GM18870 (cell line): ENCODE measurements around the gene F2RL1.
"Not testable (repeated sequence)": the region's sequence is repeated elsewhere in the genome, so short reads cannot be mapped to it uniquely, and the experiment has no call there.

Experiments
- ATAC-seq: cut with Tn5 transposase; IDR thresholded peaks from one replicate; pipeline ENCODE4 v1.9.1; 2021; ENCODE audit warnings: moderate library complexity; ENCODE audit not compliant: unreplicated experiment

Gene F2RL1

DNA sequence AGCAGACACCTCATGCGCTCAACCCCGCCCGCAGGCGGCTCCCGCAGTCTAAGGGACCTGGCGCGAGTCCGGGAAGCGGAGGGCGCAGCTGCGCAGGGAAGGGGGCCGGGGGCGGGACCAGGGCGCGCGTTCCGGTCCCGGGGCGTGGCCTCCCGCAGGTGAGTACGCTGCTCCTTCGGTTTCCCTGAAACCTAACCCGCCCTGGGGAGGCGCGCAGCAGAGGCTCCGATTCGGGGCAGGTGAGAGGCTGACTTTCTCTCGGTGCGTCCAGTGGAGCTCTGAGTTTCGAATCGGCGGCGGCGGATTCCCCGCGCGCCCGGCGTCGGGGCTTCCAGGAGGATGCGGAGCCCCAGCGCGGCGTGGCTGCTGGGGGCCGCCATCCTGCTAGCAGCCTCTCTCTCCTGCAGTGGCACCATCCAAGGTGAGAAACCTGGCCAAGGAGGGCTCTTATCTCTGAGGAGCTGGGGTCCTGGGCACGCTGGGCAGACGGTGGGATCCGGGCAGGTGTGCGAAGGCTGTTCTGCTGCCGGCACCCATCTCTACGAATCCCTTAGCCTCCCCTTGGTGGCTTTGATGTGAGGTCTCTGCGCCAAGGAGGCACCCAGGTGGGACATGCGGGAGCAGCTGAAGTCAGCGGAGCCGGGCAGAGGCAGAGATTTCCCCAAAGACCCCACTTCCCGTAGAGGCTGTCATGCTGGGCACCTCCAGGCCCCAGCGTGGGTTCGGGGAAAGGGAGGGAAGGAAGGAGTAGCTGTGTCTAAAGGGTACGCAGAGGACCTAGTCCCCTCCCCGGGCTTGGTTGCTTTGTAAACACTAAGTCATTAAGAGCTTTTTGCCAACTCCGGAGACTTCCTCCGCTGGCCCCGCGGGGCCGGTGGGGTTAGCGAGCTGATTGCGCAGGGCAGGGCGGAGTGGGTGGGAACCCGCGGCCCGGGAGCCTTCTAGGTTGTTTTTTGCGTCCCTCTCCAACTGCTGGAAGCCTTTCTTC is at the start of gene F2RL1:
Gene F2RL1 (plus strand): TSS at position 187 of the 988 bp plus-strand sequence. CDS start 153 bp downstream, at position 340.
- ATAC-seq: no peak

GRCh38 chr5:76771041-76771440 is 47.8 kb upstream of the F2RL1 start:
- not testable (repeated sequence) for ATAC-seq

GRCh38 chr5:76771705-76772405 is 47.0 kb upstream of the F2RL1 start:
- no peak for ATAC-seq

DNA sequence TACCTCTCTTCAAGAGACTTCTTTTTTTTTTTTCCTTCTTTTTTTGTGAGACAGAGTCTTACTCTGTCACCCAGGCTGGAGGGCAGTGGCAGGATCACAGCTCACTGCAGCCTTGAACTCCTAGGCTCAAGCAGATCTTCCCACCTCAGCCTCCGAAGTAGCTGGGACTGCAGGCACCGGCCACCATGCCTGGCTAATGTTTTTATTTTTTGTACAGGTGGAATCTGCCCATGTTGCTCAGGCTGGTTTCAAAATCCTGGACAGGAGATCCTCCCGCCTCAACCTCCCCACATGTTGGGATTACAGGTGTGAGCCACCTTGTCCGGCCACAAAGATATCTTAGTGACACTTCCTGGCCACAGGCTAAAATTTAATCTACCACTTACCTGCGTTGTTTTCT is 42.9 kb upstream of the F2RL1 start:
- ATAC-seq: no peak

GRCh38 chr5:76776391-76776790 is 42.4 kb upstream of the F2RL1 start:
- ATAC-seq: no peak

GRCh38 chr5:76780616-76781015 is 38.2 kb upstream of the F2RL1 start:
- ATAC-seq: not testable (repeated sequence)

DNA sequence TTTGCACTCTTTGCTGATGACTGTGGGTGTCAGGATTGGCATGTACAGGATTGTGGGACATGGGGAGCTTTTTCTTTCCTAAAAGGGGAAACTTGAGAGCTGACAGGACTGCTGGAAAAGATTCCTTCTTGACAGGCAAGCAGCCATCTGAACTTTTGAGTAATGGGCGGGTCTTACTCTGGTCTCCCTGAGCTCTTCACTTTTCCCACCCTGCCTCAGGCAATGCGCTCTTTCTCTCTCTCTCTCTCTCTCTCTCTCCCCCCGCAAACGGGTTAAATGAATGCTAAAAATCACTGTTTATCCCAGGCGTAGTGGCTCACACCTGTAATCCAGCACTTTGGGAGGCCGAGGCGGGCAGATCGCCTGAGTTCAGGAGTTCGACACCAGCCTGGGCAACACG is 37.1 kb upstream of the F2RL1 start:
- ATAC-seq: no peak

GRCh38 chr5:76782444-76782843 is 36.4 kb upstream of the F2RL1 start:
- no peak for ATAC-seq

- ATAC-seq: no peak
Measured at GRCh38 chr5:76787237-76787636, 31.6 kb upstream of the F2RL1 start.

DNA sequence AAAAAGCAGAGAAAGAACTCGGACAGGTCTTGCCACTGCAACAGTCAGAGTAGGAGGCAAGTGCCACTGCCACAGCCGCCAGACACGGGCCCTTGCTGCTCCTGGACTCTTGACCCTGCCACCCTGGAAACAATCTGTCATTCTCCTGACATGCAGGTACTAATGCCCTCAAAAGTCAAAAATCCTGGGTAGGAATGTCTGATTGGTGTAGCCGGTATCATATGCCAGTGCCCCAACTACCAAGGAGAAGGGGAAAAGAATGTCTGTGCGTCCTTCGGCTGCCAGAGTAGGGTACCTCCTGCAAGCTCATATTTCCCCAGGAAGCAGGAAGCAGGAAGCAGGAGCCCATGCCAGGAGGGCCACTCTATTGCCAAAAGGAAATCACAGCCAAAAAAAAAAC is 30.5 kb upstream of the F2RL1 start:
- no peak for ATAC-seq

- not testable (repeated sequence) for ATAC-seq
Measured at GRCh38 chr5:76789275-76789674, 29.6 kb upstream of the F2RL1 start.

DNA sequence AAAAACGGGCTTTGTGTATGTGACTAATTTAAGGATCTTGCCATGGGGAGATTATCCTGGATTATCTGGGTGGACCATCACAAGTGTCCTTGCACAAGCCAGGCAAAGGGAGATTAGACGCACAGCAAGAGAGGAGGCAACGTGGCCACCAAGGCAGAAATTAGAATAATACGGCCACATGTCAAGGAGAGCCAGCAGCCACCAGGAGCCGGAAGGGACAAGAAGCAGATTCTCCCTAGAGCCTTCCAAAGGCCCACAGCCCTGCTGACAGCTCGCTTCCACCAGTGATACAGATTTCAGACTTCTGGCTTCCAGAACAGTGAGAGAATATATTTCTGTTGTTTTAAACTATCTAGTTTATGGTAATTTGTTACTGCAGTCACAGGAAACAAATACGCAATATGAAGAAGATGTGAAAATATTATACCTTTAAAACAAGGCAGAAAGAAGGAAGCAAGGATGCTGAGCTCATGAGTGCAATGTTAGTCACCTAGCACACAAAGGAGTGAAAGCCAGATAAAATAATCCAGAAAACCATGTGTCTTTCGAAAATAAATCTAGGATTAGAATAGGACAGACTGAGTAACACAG is 28.7 kb upstream of the F2RL1 start:
- no peak for ATAC-seq

DNA sequence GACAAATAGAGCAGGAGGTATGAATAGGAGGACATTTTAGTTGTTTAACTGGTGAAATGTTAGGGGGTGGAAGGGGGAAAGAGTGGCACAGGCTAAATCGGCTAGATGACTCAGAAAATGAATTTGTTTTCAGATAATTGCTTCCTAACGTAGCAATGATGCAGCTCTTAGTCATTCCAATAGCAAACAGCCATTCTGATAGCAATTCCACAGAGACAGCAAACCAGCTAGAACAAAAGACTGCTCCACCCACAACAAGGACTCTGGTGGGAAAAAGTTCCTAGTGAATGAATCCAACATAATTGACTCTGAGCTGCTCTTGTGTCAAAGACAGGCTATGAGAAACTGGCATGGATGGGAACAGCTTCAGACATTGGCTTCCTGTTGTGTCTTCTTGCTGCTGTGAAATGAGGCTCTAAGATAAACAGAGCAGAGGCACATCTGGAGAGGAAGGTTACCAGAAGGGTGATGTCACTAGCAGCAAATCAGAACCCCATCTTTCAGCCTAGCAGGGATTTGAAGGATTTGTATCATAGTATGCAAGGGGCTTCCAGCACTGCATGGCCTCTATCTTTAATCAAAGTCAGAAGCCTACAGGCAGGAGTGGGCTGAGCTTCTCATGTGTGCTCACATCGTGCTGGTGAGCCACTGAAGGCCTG is 28.1 kb upstream of the F2RL1 start:
- ATAC-seq: no peak

DNA sequence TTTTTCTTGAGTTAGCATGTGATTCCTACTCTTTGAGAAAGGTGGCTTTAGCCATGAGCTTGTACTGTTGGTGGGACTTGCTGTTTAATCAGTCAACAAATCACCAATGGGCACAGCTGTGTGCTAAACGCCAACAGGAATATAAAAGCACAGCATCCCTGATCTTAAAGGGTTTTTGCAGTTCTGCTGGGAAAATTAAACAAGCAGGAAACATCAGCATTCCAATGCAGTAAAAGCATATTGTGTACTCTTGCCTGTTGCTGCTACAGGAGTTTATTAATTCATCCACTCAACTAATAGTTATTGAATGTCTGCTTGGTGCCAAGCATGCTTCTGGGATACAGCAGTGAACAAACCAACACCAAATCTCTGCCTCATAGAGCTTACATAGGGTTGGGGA is 27.4 kb upstream of the F2RL1 start:
- no peak for ATAC-seq

- no peak for ATAC-seq
Measured at GRCh38 chr5:76794871-76795270, 24.0 kb upstream of the F2RL1 start.

- ATAC-seq: no peak
Measured at GRCh38 chr5:76799588-76799987, 19.2 kb upstream of the F2RL1 start.

DNA sequence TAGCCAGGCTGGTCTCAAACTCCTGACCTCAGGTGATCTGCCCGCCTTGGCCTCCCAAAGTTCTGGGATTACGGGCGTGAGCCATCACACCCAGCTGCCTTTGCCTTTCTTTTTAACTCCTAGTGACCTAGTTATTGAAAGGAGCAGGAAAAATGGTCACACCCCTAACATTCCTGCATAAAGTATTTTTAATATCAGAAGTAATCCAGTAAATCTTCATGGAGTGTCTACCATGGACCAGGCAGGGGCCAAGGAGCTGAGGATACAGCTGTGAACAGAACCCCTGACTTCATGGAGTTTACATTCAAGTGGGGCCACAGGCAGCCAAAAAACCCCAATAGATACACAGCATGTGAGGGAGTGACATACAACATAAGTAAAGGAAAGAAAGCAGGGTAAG is 18.3 kb upstream of the F2RL1 start:
- ATAC-seq: no peak

DNA sequence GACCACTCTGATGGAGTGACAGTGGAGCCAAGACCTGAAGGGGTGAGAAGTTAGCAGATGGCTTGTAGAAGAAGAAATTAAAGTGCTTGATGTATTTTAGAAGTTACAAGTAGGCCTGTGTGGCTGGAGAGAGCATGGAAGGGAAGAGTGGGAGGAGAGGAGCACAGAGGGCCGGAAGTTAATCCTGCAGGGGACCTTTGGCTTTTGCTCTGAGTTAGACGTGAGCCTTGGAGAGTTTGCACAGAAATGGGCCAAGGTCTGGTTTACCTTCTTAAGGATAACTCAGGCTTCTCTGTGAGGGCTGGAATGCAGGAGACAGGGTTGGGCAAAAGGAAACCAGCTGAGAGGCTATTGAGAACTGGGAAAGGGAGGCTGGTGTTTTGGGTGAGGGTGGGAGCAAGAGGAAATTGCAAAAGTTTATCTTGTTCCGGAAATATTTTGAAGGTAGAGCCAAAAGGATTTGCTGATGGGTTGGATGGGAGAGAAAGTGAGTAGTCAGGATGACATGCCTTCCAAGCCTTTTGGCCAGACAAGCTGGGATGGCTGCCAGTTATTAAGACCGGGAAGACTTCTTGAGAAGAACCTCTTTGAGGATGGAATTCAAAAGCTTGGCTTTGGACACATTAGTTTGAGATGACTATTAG is 17.5 kb upstream of the F2RL1 start:
- ATAC-seq: no peak

DNA sequence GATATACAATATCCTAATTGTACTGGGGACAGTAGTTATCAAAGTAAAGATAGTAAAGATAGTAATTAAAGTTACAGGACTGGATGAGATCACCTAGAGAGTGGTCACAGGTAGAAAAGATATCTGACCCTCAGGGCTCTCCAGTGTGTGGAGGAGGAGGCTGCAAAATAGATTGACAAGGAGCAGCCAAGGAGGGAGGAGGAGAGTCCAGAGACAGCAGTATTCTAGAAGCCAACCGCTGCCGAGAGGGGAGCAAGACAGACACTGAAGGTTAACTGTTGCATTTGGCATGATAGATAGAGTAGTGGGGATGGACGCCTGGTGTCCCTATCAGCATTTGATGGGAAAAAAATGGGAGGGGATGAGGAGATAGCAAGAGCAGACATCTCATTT is 17.0 kb upstream of the F2RL1 start:
- ATAC-seq: no peak

DNA sequence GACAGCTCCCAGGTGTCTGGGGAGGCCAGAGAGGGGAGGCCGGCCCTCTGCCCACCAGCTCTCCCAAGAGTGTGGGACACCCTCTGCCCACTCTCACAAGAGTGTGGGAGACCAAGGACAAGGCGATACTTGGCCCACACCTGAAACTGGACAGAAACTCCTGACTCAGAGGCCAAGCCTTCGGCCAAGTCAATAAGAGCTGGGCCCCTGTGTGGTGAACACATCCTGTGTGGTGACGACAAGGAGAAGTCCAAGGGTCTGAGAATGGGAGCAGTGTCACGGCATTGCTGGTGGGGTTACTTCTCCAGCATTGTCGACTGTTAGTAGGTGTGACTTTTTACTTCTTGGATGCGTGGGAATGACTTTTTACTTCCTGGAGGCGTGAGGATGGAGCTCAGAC is 14.6 kb upstream of the F2RL1 start:
- no peak for ATAC-seq
